H1 (cell line): ENCODE data around the gene R3HCC1L. TPM values are rescaled to one million over a fixed set of nuclear protein-coding genes. Genes with fewer than 3 reads are reported as not detected.

Source experiments
- CTCF ChIA-PET: fragments of 300-600 bp; sonication (Branson Sonifier 250); formaldehyde crosslinking; loops from one replicate; lab custom pipeline; 2021; ENCODE audit not compliant: partially characterized antibody; lab: Charles Lee
- POLR2A ChIA-PET: fragments of 300-600 bp; sonication (Branson Sonifier 250); formaldehyde crosslinking; loops from one replicate; lab custom pipeline; 2021; ENCODE audit warnings: inconsistent platforms; ENCODE audit not compliant: partially characterized antibody; lab: Charles Lee
- DNase-seq, 2 experiments: peaks; one replicate each; pipeline versions ENCODE4 v3.0.0 to v3.0.0-alpha.2; 2010 to 2022; ENCODE audit warnings: low spot score in 2 of 2, low read depth in 1 of 2, mixed read lengths in 1 of 2
- FAIRE-seq: peaks from 2 replicates; lab custom pipeline; 2011; peaks lifted over from hg19 to GRCh38; lab: Jason Lieb, UNC
- H2AFZ ChIP-seq: 2 replicates; pipeline ENCODE4 v1.8.1; 2012; ENCODE audit warnings: low read length, inconsistent platforms
- H2AK5ac ChIP-seq: 2 replicates; pipeline ENCODE4 v1.6.1; 2013; ENCODE audit warnings: low read depth, low read length
- H2BK120ac ChIP-seq: replicated peaks from 2 replicates; pipeline ENCODE3; 2013; ENCODE audit warnings: low read depth, low read length, inconsistent platforms
- H2BK12ac ChIP-seq: 2 replicates; pipeline ENCODE4 v1.6.1; 2013; ENCODE audit warnings: low read depth, low read length
- H2BK15ac ChIP-seq: 2 replicates; pipeline ENCODE4 v1.6.1; 2013; ENCODE audit warnings: low read length
- H2BK20ac ChIP-seq: 2 replicates; pipeline ENCODE4 v1.6.1; 2013; ENCODE audit warnings: low read length
- H2BK5ac ChIP-seq: 2 replicates; pipeline ENCODE4 v1.6.1; 2013; ENCODE audit warnings: low read depth, low read length
- H3K14ac ChIP-seq: 2 replicates; pipeline ENCODE4 v1.6.1; 2013; ENCODE audit warnings: inconsistent platforms; ENCODE audit not compliant: insufficient read length
- H3K18ac ChIP-seq: 2 replicates; pipeline ENCODE4 v1.6.1; 2013; ENCODE audit warnings: low read length; ENCODE audit errors: extremely low read depth
- H3K23ac ChIP-seq: 2 replicates; pipeline ENCODE4 v1.6.1; 2013; ENCODE audit warnings: inconsistent platforms; ENCODE audit not compliant: insufficient read length
- H3K23me2 ChIP-seq: 2 replicates; pipeline ENCODE4 v1.6.1; 2013; ENCODE audit warnings: low read depth, low read length
- H3K27ac ChIP-seq: 2 replicates; pipeline ENCODE4 v1.6.1; 2011; ENCODE audit warnings: low read depth, low read length, inconsistent platforms
- H3K27me3 ChIP-seq, 4 experiments: replicated peaks in 1 of 4; 1 replicate in 1 of 4; 2 replicates in 3 of 4; pipeline versions ENCODE4 v1.6.1 to v1.8.1; 2011 to 2013; ENCODE audit warnings: low read length in 3 of 4, mild to moderate bottlenecking in 3 of 4, inconsistent platforms in 2 of 4, mixed read lengths in 2 of 4, moderate library complexity in 1 of 4; ENCODE audit not compliant: control insufficient read depth in 3 of 4, insufficient read depth in 3 of 4; ENCODE audit errors: extremely low read depth in 1 of 4
- H3K36me3 ChIP-seq, 4 experiments: 2 replicates each; pipeline versions ENCODE4 v1.6.1 to v1.8.1; 2011 to 2013; ENCODE audit warnings: mild to moderate bottlenecking in 4 of 4, low read length in 3 of 4, moderate library complexity in 2 of 4, control low read depth in 1 of 4, inconsistent platforms in 1 of 4; ENCODE audit not compliant: insufficient read depth in 4 of 4, control insufficient read depth in 2 of 4
- H3K4ac ChIP-seq: replicated peaks from 2 replicates; pipeline ENCODE3; 2013; ENCODE audit warnings: low read length, low read depth, mixed read lengths, inconsistent platforms; ENCODE audit not compliant: insufficient read length
- H3K4me1 ChIP-seq, 4 experiments: replicated peaks in 1 of 4; 1 replicate in 1 of 4; 2 replicates in 3 of 4; pipeline versions ENCODE4 v1.6.1 to v1.8.1; 2011 to 2013; ENCODE audit warnings: low read length in 3 of 4, inconsistent platforms in 2 of 4, mixed read lengths in 1 of 4; ENCODE audit not compliant: insufficient read depth in 4 of 4, control insufficient read depth in 3 of 4
- H3K4me2 ChIP-seq, 2 experiments: 2 replicates each; pipeline versions ENCODE4 v1.6.1 to v1.8.1; 2011 to 2013; ENCODE audit warnings: low read depth in 2 of 2, low read length in 2 of 2, control low read depth in 1 of 2, inconsistent platforms in 1 of 2, mild to moderate bottlenecking in 1 of 2; ENCODE audit not compliant: insufficient read depth in 1 of 2
- H3K4me3 ChIP-seq, 4 experiments: fragments of 200-600, 300-600 bp in 1 of 4; sonication (generic), shearing (Covaris generic), sonication (Bioruptor Twin) in 1 of 4; 2 replicates each; pipeline versions ENCODE4 v1.5.1 to v1.8.1; 2011 to 2016; ENCODE audit warnings: low read length in 4 of 4, low read depth in 3 of 4, control low read depth in 2 of 4, inconsistent platforms in 2 of 4, mild to moderate bottlenecking in 2 of 4, mixed read lengths in 1 of 4, moderate library complexity in 1 of 4; ENCODE audit not compliant: insufficient read depth in 2 of 4; ENCODE audit errors: extremely low read depth in 1 of 4
- H3K56ac ChIP-seq: replicated peaks from 2 replicates; pipeline ENCODE3; 2013; ENCODE audit warnings: low read depth, mild to moderate bottlenecking, mixed read lengths, low read length, inconsistent platforms; ENCODE audit not compliant: insufficient read length
- H3K79me1 ChIP-seq: 2 replicates; pipeline ENCODE4 v1.6.1; 2013; ENCODE audit warnings: low read depth, low read length, control low read depth
- H3K79me2 ChIP-seq, 2 experiments: 2 replicates each; pipeline versions ENCODE4 v1.6.1 to v1.8.1; 2012 to 2013; ENCODE audit warnings: low read length in 2 of 2, mild to moderate bottlenecking in 2 of 2, inconsistent platforms in 1 of 2; ENCODE audit not compliant: insufficient read depth in 2 of 2, control insufficient read depth in 1 of 2
- H3K9ac ChIP-seq, 4 experiments: replicated peaks in 1 of 4; 1 replicate in 1 of 4; 2 replicates in 3 of 4; pipeline versions ENCODE4 v1.6.1 to v1.8.1; 2011 to 2013; ENCODE audit warnings: low read depth in 3 of 4, low read length in 3 of 4, control low read depth in 2 of 4, mild to moderate bottlenecking in 2 of 4, moderate library complexity in 2 of 4, inconsistent platforms in 1 of 4; ENCODE audit errors: extremely low read depth in 1 of 4
- H3K9me3 ChIP-seq, 2 experiments: 2 replicates each; pipeline versions ENCODE4 v1.6.1 to v1.8.1; 2012 to 2013; ENCODE audit warnings: mild to moderate bottlenecking in 2 of 2, moderate library complexity in 2 of 2, control low read depth in 1 of 2, inconsistent platforms in 1 of 2, low read depth in 1 of 2, low read length in 1 of 2, mixed read lengths in 1 of 2; ENCODE audit not compliant: insufficient read depth in 2 of 2
- H4K20me1 ChIP-seq, 2 experiments: replicated peaks in 1 of 2; 2 replicates each; pipeline versions ENCODE3 to v1.8.1; 2011 to 2013; ENCODE audit warnings: inconsistent platforms in 2 of 2, low read length in 2 of 2, mild to moderate bottlenecking in 1 of 2; ENCODE audit not compliant: insufficient read depth in 2 of 2, control insufficient read depth in 1 of 2
- H4K5ac ChIP-seq: 2 replicates; pipeline ENCODE4 v1.6.1; 2013; ENCODE audit warnings: low read length, low read depth, mixed read lengths, inconsistent platforms; ENCODE audit not compliant: insufficient read length
- H4K8ac ChIP-seq: 2 replicates; pipeline ENCODE4 v1.8.0; 2013; ENCODE audit warnings: mild to moderate bottlenecking, moderate library complexity, low read length, inconsistent platforms; ENCODE audit not compliant: insufficient read depth; ENCODE audit errors: extremely low read depth
- H4K91ac ChIP-seq: replicated peaks from 2 replicates; pipeline ENCODE3; 2013; ENCODE audit warnings: low read length, mixed read lengths, inconsistent platforms; ENCODE audit not compliant: insufficient read length
- CTCF ChIP-seq, 3 experiments: IDR thresholded peaks; 1 replicate in 2 of 3; 2 replicates in 1 of 3; pipeline versions ENCODE4 v1.5.1 to v1.6.1; 2011; ENCODE audit warnings: low read length in 3 of 3, mild to moderate bottlenecking in 3 of 3, inconsistent platforms in 2 of 3, low read depth in 1 of 3, moderate library complexity in 1 of 3; ENCODE audit not compliant: insufficient read depth in 1 of 3; ENCODE audit errors: control extremely low read depth in 1 of 3
- POLR2AphosphoS5 ChIP-seq: IDR thresholded peaks from 2 replicates; pipeline ENCODE4 v1.6.1; 2011; ENCODE audit warnings: low read depth, low read length
- RFX5 ChIP-seq: IDR thresholded peaks from 2 replicates; pipeline ENCODE4 v1.6.1; 2011; ENCODE audit warnings: low read depth, low read length, improper control_type of control experiment, borderline replicate concordance
- SIRT6 ChIP-seq: IDR thresholded peaks from one replicate; pipeline ENCODE4 v1.7.1; 2012; ENCODE audit warnings: low read length, inconsistent platforms
- TCF12 ChIP-seq: IDR thresholded peaks from 2 replicates; pipeline ENCODE4 v1.6.1; 2011; ENCODE audit warnings: low read depth, mild to moderate bottlenecking, low read length
- TEAD4 ChIP-seq: IDR thresholded peaks from 2 replicates; pipeline ENCODE4 v1.6.1; 2012; ENCODE audit warnings: low read depth, low read length, inconsistent platforms, mixed read lengths
- whole genome bisulfite sequencing, 2 experiments: shearing (Covaris generic) in 1 of 2; methylation state at CpG; one replicate each; pipeline versions ENCODE4 v1.1.6 to v1.1.7; 2013 to 2015; ENCODE audit warnings: low lambda C conversion rate in 2 of 2, mixed read lengths in 2 of 2, inconsistent platforms in 1 of 2, low coverage in 1 of 2, missing lambda C conversion rate in 1 of 2; ENCODE audit not compliant: insufficient replicate concordance in 2 of 2, insufficient coverage in 1 of 2, insufficient read length in 1 of 2; ENCODE audit errors: extremely low coverage in 1 of 2, missing lambda C conversion rate in 1 of 2; 5-methylcytosine and 5-hydroxymethylcytosine counted together
- polyA plus RNA-seq, 7 experiments: library from polyadenylated mRNA; depleted of rRNA in 3 of 7; stranded (reverse) in 5 of 7; unstranded in 2 of 7; fragments of >200 nt in 5 of 7; fragments of 200-250 nt in 2 of 7; gene quantifications; 1 replicate in 5 of 7; 2 replicates in 1 of 7; 4 replicates in 1 of 7; pipeline versions ENCODE4 v1.2.1 to v1.2.3, GENCODE V29; 2011 to 2013; ENCODE audit warnings: missing spikeins in 2 of 7, mixed read lengths in 2 of 7
- total RNA-seq: library from RNA; stranded (reverse); fragmentation: NEBNext Ultra II Directional; extraction: Animal tissue kit (Norgen Biotek cat#: 25700); gene quantifications from 2 replicates; pipeline ENCODE4 v1.2.1, GENCODE V29; 2021

The R3HCC1L gene
- total and polyA plus RNA-seq, 2 of the 8 experiments (the other 6 are each of a cell fraction or from before 2014, with no cell fraction given): 6.9 to 13.9 TPM

- no peaks in the 10 kb centered on the region for H3K36me3 ChIP-seq
- CTCF ChIA-PET: interaction anchor here (1.0 to 1.7 kb wide), 7 partner anchors 13 to 194 kb away, joined by 3 to 5 read pairs (median 3); partner anchors contain the start of gene R3HCC1L
- TF ChIP-seq RFX5: no peak
- no peak for TF ChIP-seq TCF12
- TF ChIP-seq TEAD4: no peak
- TF ChIP-seq CTCF (IDR thresholded peaks at IDR 0.05; ENCODE audit: control extremely low read depth in 1 of 3, insufficient read depth in 1 of 3, low read depth in 1 of 3, low read length in 3 of 3): no peak
- no peak for TF ChIP-seq POLR2AphosphoS5
- no peak for TF ChIP-seq SIRT6
Observed at GRCh38 chr10:98115031-98115787, 19.2 kb upstream of the R3HCC1L start.

More at GRCh38 chr10:98115031-98115787, 19.2 kb upstream of the R3HCC1L start:
- Histone ChIP-seq H3K4me2 (no peak overlapping the region), H2BK120ac (no peak overlapping the region), H2BK15ac (no peak overlapping the region), H3K14ac (no peak overlapping the region), H3K4me3 (no peak overlapping the region), H3K18ac (no peak overlapping the region), H2BK20ac (no peak overlapping the region), H3K23me2 (no peaks in the 10 kb centered on the region), H3K9ac (no peak overlapping the region), H3K79me1 (no peaks in the 10 kb centered on the region), H4K5ac (no peak overlapping the region), H3K23ac (no peak overlapping the region), H2BK5ac (no peak overlapping the region), H2AK5ac (0 out of 2 replicates have a peak overlapping the region, but pooled peaks have one; percentile 30), H3K4ac (no peak overlapping the region), H3K79me2 (no peaks in the 10 kb centered on the region), H3K27me3 (no peaks in the 10 kb centered on the region), H4K8ac (no peak overlapping the region), H3K4me1 (no peaks in the 10 kb centered on the region), H3K9me3 (no peaks in the 10 kb centered on the region), H4K20me1 (no peaks in the 10 kb centered on the region), H4K91ac (no peak overlapping the region), H3K56ac (no peak overlapping the region), H3K27ac (no peak overlapping the region), H2AFZ (no peak overlapping the region), H2BK12ac (no peak overlapping the region)
- DNase-seq (no peak), FAIRE-seq (no peak)
- 84% methylated on average over 10 of the region's 10 CpGs; no CpG with 5 or more reads in 1 of the 2 experiments for WGBS, 2 experiments
- POLR2A ChIA-PET: no interaction called here
